A673 (cell line): ENCODE results near the gene SRP9. TPM values are rescaled to one million over a fixed set of nuclear protein-coding genes. Genes with fewer than 3 reads are reported as not detected.
"Not testable (repeated sequence)": the region's sequence is repeated elsewhere in the genome, so short reads cannot be mapped to it uniquely, and the experiment has no call there.

Experiments
- BruUV-seq: library from RNA; stranded (reverse); fragments of 400-500 nt; replicated peaks from 2 replicates; lab custom pipeline; 2021; lab: Mats Ljungman, UMichigan
- CTCF ChIA-PET: fragments of 300-600 bp; sonication (Branson Sonifier 250); formaldehyde crosslinking; loops from one replicate; lab custom pipeline; 2022; ENCODE audit warnings: antibody characterized with exemption; lab: Charles Lee
- POLR2A ChIA-PET: fragments of 300-600 bp; sonication (Branson Sonifier 250); formaldehyde crosslinking; loops from one replicate; lab custom pipeline; 2022; ENCODE audit warnings: antibody characterized with exemption; ENCODE audit not compliant: low non-redundant PET; lab: Charles Lee
- DNase-seq: peaks from one replicate; pipeline ENCODE4 v3.0.0-alpha.2; 2015; ENCODE audit warnings: low spot score
- H3K27ac ChIP-seq: fragments of 200-600 bp; sonication (generic); 2 replicates; pipeline ENCODE4 v1.5.1; 2016; ENCODE audit warnings: mixed run types, low read depth, mild to moderate bottlenecking, mixed read lengths, antibody characterized with exemption, low read length; ENCODE audit not compliant: poor library complexity, severe bottlenecking
- H3K27me3 ChIP-seq: fragments of 200-600 bp; sonication (generic); replicated peaks from 2 replicates; pipeline ENCODE4 v1.6.1; 2017; ENCODE audit warnings: mixed run types, low read depth, mild to moderate bottlenecking, mixed read lengths, antibody characterized with exemption, low read length; ENCODE audit not compliant: insufficient read depth, poor library complexity
- H3K36me3 ChIP-seq: fragments of 200-600 bp; sonication (generic); 2 replicates; pipeline ENCODE4 v1.6.1; 2016; ENCODE audit warnings: mixed run types, mild to moderate bottlenecking, mixed read lengths, antibody characterized with exemption, low read length; ENCODE audit not compliant: insufficient read depth, poor library complexity, severe bottlenecking
- H3K4me1 ChIP-seq: fragments of 200-600 bp; sonication (generic); 2 replicates; pipeline ENCODE4 v1.6.1; 2017; ENCODE audit warnings: mixed run types, mild to moderate bottlenecking, mixed read lengths, antibody characterized with exemption, low read length; ENCODE audit not compliant: insufficient read depth, poor library complexity, severe bottlenecking
- H3K4me3 ChIP-seq: fragments of 200-600 bp; sonication (generic); 2 replicates; pipeline ENCODE4 v1.5.1; 2016; ENCODE audit warnings: low read depth, mixed run types, mild to moderate bottlenecking, mixed read lengths, low read length; ENCODE audit not compliant: poor library complexity, severe bottlenecking
- H3K9me3 ChIP-seq: fragments of 200-600 bp; sonication (generic); 2 replicates; pipeline ENCODE4 v1.6.1; 2016; ENCODE audit warnings: mixed run types, low read depth, mild to moderate bottlenecking, mixed read lengths, antibody characterized with exemption, low read length; ENCODE audit not compliant: poor library complexity, severe bottlenecking
- EZH2 ChIP-seq: fragments of 200-600 bp; sonication (generic); IDR thresholded peaks from 2 replicates; pipeline ENCODE4 v1.6.1; 2017; ENCODE audit warnings: borderline replicate concordance, low read depth, mild to moderate bottlenecking, mixed read lengths, antibody characterized with exemption, low read length; ENCODE audit not compliant: poor library complexity, severe bottlenecking
- intact Hi-C: fragments of 100-400 bp; cut with micrococcal nuclease; formaldehyde crosslinking; loops from one replicate; pipeline ENCODE4 v1.10.0; 2022; ENCODE audit not compliant: unreplicated experiment
- total RNA-seq: library from RNA; stranded (reverse); gene quantifications from 2 replicates; pipeline ENCODE4 v1.2.3, GENCODE V29; 2021
- TF ChIP-seq, protein P1 (sequence below): fragments of 300-800, 200-600 bp; sonication (generic); conservative IDR thresholded peaks from 2 replicates; pipeline ENCODE4 v1.5.1; 2017; ENCODE audit warnings: low read depth, mild to moderate bottlenecking, antibody characterized with exemption, low read length, moderate library complexity, mixed read lengths

SRP9 gene
- total RNA-seq, 1 experiment from 2014 or later, result 486 TPM

- no TSS peak for BruUV-seq
- peak within 1 kb of the TSS; percentile 62 for H3K27ac ChIP-seq
- H3K4me1 ChIP-seq, result peaks cover 38% of the 10 kb centered on the region
- intact Hi-C loops, result loop anchor here (5.0 kb wide), 1 partner anchor 33 kb away; the partner anchor contains the start of gene SRP9
- POLR2A ChIA-PET, result no interaction called here
- no peaks in the 10 kb centered on the region for H3K36me3 ChIP-seq
- H3K4me3 ChIP-seq, result peak within 1 kb of the TSS; percentile 63
- CTCF ChIA-PET, result interaction anchor here (0.7 to 1.2 kb wide), 2 partner anchors 53 to 311 kb away, joined by 3 read pairs; no protein-coding TSS in a partner anchor
- no peaks in the 10 kb centered on the region for H3K27me3 ChIP-seq
- DNase-seq, result peak; percentile 94
- TF ChIP-seq, protein P1, sequence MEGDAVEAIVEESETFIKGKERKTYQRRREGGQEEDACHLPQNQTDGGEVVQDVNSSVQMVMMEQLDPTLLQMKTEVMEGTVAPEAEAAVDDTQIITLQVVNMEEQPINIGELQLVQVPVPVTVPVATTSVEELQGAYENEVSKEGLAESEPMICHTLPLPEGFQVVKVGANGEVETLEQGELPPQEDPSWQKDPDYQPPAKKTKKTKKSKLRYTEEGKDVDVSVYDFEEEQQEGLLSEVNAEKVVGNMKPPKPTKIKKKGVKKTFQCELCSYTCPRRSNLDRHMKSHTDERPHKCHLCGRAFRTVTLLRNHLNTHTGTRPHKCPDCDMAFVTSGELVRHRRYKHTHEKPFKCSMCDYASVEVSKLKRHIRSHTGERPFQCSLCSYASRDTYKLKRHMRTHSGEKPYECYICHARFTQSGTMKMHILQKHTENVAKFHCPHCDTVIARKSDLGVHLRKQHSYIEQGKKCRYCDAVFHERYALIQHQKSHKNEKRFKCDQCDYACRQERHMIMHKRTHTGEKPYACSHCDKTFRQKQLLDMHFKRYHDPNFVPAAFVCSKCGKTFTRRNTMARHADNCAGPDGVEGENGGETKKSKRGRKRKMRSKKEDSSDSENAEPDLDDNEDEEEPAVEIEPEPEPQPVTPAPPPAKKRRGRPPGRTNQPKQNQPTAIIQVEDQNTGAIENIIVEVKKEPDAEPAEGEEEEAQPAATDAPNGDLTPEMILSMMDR, result peak; percentile 40; the same call in 1 of the 2 replicates
- TF ChIP-seq EZH2, result no peak
- H3K9me3 ChIP-seq, result no peaks in the 10 kb centered on the region
Observed at GRCh38 chr1:225809842-225810578, 32.4 kb downstream of the SRP9 start, which contains the start of gene EPHX1. TSS of gene EPHX1 (plus strand) at chr1:225810124. CDS start at chr1:225828730, 18,606 bp downstream.

GRCh38 chr1:225810579-225811538 lies 33.2 kb downstream of the SRP9 start:
- Histone ChIP-seq H3K27ac (peak overlapping the region; percentile 62), H3K4me1 (peaks cover 38% of the 10 kb centered on the region), H3K4me3 (peak overlapping the region; percentile 63)
- TSS peak; percentile 46 for BruUV-seq
- DNase-seq, POLR2A ChIA-PET, H3K9me3 ChIP-seq, H3K36me3 ChIP-seq, H3K27me3 ChIP-seq: not testable (repeated sequence)
- CTCF ChIA-PET, result interaction anchor here (1.2 kb wide), 1 partner anchor 312 kb away, joined by 3 read pairs; no protein-coding TSS in a partner anchor
- intact Hi-C loops, result loop anchor here (5.0 kb wide), 1 partner anchor 34 kb away; the partner anchor contains the start of gene SRP9

DNA sequence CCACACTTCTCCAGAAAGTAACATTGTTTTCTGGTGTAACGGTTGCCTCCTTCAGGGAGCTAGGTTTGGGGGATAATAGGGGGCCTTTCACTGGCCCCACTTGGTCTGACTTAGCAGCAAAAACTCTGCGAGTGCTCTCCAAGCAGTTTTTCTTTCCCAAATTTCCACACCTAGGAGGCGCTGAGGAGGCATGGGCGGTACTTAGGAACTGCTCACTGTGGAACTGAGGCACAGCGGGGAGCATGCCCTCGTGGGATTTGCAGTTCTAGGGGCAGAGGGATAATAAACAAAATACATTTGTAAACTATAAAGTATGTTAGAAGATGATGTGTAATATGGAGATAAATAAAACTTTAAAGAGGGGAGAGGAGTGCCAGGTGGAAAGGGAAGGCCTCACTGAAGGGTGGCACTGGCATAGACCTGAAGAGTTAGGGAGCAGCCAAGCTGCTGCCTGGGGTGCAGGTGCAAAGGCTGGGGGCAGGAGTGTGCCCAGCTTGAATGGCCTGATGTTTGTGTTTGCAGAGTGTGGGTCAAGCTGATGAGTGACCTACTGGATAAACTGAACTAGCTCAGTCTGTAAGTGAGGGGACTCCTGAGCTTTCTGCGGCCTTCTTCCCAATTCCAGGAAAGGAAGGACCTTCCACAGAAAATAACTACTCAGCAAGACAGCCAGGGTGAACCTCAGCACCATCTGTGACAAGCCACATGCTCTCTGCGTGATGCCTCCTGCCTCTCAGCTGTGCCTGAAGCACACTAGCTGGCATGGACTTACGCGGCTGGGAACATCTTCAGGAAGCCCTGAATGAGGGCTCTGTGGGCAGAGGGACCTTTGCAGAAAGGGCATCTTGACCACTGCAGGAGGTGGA lies 34.2 kb downstream of the SRP9 start:
- no peaks in the 10 kb centered on the region for H3K36me3 ChIP-seq
- intact Hi-C loops, result loop anchor here (5.0 kb wide), 1 partner anchor 35 kb away; the partner anchor contains the start of gene SRP9
- no peaks in the 10 kb centered on the region for H3K27me3 ChIP-seq
- H3K4me1 ChIP-seq, result peaks cover 38% of the 10 kb centered on the region
- H3K9me3 ChIP-seq, result no peaks in the 10 kb centered on the region
- no peak overlapping the region for H3K4me3 ChIP-seq
- ChIA-PET CTCF (no interaction called here), POLR2A (no interaction called here)
- H3K27ac ChIP-seq, result no peak overlapping the region
- BruUV-seq, result no TSS peak
- DNase-seq, result peak; percentile 76
- TF ChIP-seq, protein P1, result peak; percentile 74
- no peak for TF ChIP-seq EZH2
